Activated CD4-positive, alpha-beta T cell treated with anti-CD3 and anti-CD28 coated beads for 4 hours (primary cell): ENCODE results near the gene LRP8.

ENCODE experiments used
- DNase-seq, 2 donors: peaks; one replicate each; pipeline ENCODE4 v3.0.0-alpha.2; 2020

Gene LRP8

GRCh38 chr1:53321776-53322602, 5.9 kb downstream of the LRP8 start:
- DNase-seq, result no peak

- no peak for DNase-seq
Observed at GRCh38 chr1:53321366-53321765, 6.5 kb downstream of the LRP8 start.

GRCh38 chr1:53320646-53321045, 7.2 kb downstream of the LRP8 start:
- no peak for DNase-seq

- no peak for DNase-seq
Observed at GRCh38 chr1:53319296-53320101, 8.4 kb downstream of the LRP8 start.

GRCh38 chr1:53317646-53318539, 10.0 kb downstream of the LRP8 start:
- DNase-seq, result no peak

- no peak for DNase-seq
Observed at GRCh38 chr1:53316766-53317581, 10.9 kb downstream of the LRP8 start.

- no peak for DNase-seq
Observed at GRCh38 chr1:53316424-53316765, 11.5 kb downstream of the LRP8 start.

- no peak for DNase-seq
Observed at GRCh38 chr1:53315456-53316423, 12.1 kb downstream of the LRP8 start.

- DNase-seq, result no peak
Observed at GRCh38 chr1:53315046-53315445, 12.8 kb downstream of the LRP8 start.

GRCh38 chr1:53314606-53315005, 13.3 kb downstream of the LRP8 start:
- DNase-seq, result no peak

- DNase-seq, result no peak
Observed at GRCh38 chr1:53314096-53314495, 13.8 kb downstream of the LRP8 start.

GRCh38 chr1:53313556-53313955, 14.3 kb downstream of the LRP8 start:
- no peak for DNase-seq

- DNase-seq, result no peak
Observed at GRCh38 chr1:53311702-53312305, 16.1 kb downstream of the LRP8 start.

GRCh38 chr1:53310847-53311681, 16.8 kb downstream of the LRP8 start:
- DNase-seq, result no peak

- no peak for DNase-seq
Observed at GRCh38 chr1:53309802-53310201, 18.1 kb downstream of the LRP8 start.

GRCh38 chr1:53308506-53308905, 19.4 kb downstream of the LRP8 start:
- DNase-seq, result no peak

- no peak for DNase-seq
Observed at GRCh38 chr1:53307037-53307436, 20.8 kb downstream of the LRP8 start.

- no peak for DNase-seq
Observed at GRCh38 chr1:53306168-53306567, 21.7 kb downstream of the LRP8 start.

GRCh38 chr1:53305650-53306049, 22.2 kb downstream of the LRP8 start:
- no peak for DNase-seq

GRCh38 chr1:53304527-53304926, 23.3 kb downstream of the LRP8 start:
- no peak for DNase-seq
